HFF-Myc (cell line): Measurements from ENCODE around the gene CFI.
A peak's percentile ranks its signal among the peaks of the same experiment; 100 is the strongest.

Experiments used
- DNase-seq: peaks from one replicate; pipeline ENCODE4 v3.0.0-alpha.2; 2011; ENCODE audit warnings: low read depth; ENCODE audit errors: extremely low read depth
- H3K4me3 ChIP-seq: replicated peaks from 2 replicates; pipeline ENCODE4 v1.5.1; 2011; ENCODE audit warnings: low read depth, mild to moderate bottlenecking, control low read depth, low read length
- TF ChIP-seq, protein P1 (sequence below): IDR thresholded peaks from 2 replicates; pipeline ENCODE4 v1.5.1; 2012; ENCODE audit warnings: mild to moderate bottlenecking, low read depth, low read length, control low read depth; ENCODE audit errors: missing control alignments

CFI gene

DNA sequence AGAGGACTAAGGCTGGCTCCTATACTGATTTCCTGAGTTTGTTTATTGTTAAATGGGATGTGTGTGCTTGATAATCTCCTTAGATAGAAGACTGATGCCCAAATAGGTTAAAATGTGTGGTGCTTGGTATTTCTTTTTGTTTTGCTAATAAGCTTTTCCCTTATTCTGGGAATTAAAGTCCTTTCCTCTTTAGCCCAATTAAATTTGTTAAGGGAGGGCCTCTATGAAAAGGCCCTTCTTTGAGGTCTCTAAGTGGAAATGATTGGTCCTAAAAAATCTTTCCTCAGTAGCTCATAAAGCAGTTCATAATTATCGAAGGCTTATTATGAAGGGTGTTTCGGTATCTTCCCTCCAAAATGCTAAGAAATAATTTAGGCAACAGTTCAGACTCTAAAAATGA, 25.9 kb upstream of the CFI start, which contains the start of gene RRH:
RRH (plus strand) TSS at position 301 of the 400 bp plus-strand sequence; CDS start at position 357, 56 bp downstream.
- TF ChIP-seq, protein P1, sequence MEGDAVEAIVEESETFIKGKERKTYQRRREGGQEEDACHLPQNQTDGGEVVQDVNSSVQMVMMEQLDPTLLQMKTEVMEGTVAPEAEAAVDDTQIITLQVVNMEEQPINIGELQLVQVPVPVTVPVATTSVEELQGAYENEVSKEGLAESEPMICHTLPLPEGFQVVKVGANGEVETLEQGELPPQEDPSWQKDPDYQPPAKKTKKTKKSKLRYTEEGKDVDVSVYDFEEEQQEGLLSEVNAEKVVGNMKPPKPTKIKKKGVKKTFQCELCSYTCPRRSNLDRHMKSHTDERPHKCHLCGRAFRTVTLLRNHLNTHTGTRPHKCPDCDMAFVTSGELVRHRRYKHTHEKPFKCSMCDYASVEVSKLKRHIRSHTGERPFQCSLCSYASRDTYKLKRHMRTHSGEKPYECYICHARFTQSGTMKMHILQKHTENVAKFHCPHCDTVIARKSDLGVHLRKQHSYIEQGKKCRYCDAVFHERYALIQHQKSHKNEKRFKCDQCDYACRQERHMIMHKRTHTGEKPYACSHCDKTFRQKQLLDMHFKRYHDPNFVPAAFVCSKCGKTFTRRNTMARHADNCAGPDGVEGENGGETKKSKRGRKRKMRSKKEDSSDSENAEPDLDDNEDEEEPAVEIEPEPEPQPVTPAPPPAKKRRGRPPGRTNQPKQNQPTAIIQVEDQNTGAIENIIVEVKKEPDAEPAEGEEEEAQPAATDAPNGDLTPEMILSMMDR = no peak
- no peak for DNase-seq
- H3K4me3 ChIP-seq = no peak within 1 kb of the TSS

DNA sequence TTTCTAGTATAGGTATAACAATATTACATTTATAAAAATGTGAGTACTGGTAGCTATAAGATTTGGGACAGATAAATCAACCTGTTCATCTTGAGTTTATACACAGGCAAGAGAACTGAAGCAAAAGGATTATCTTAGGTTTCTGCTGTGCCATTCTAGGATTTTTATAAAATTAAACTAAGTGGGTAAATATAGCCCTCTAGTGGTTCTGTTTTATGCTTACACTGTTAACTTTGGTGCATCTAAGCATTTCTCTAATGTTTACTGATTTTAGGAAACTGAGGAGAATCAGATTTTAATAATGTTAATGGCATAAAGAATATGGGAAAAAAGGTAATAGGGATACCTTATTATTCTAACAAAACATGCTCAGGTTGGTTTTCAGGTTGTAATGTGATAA, 24.9 kb upstream of the CFI start:
- TF ChIP-seq, protein P1 = peak; percentile 26
- H3K4me3 ChIP-seq = no peak overlapping the region
- no peak for DNase-seq

DNA sequence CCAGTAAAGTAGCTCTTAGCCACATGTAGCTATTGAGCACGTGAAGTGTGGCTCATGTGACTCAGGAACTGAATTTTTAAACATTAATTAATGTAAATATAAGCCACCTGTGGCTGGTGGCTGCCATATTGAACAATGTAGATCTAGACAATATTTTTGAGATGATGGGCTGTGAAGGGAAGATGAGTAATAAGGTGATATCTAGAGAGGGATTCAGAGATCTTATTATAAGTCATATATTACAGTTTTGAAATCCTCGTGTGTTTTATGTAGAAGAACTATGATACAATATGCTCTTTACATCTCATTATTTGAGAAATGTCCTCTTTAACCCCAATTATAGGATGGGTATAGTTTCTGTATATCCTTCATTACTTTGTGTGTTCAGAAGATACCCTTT, 19.4 kb upstream of the CFI start:
- DNase-seq = no peak
- no peak overlapping the region for H3K4me3 ChIP-seq
- TF ChIP-seq, protein P1 = no peak

DNA sequence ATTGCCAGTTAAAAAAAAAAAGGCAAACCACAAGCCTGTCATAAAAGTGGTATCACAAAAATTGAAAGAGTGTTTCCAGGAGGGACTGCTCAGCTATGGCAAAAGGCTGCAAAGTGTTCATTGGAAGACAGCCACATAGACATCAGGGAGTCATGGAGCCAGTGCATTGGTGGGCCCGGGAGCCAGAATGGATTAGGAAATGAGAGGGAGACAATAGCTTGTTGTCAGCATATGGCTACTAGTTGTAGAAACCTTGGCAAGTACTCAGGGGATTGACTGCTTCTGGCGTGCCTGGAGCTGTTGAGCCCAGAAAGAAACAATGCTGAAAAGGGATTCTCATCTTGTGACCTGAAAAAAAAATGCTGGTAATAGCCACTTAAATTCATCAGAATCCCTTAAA, 18.8 kb upstream of the CFI start:
- DNase-seq = no peak
- H3K4me3 ChIP-seq = no peak overlapping the region
- TF ChIP-seq, protein P1 = no peak

DNA sequence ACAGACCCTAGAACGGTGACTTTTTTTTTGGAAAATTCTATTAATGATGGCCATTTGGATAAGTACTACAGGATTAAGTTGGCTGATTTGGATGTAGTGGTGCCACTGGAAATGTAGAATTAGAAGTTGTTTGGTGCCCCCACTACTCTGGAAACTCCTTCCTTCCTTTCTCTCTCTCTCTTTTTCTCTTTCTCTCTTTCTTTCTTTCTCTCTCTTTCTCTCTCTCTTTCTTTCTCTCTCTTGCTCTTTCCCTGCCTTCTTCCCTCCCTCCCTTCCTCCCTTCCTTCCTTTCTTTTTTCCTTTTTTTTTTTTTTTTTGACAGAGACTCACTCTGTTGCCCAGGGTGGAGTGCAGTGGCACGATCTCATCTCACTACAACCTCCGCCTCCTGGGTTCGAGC, 16.5 kb upstream of the CFI start:
- DNase-seq = no peak
- no peak overlapping the region for H3K4me3 ChIP-seq
- TF ChIP-seq, protein P1 = no peak

DNA sequence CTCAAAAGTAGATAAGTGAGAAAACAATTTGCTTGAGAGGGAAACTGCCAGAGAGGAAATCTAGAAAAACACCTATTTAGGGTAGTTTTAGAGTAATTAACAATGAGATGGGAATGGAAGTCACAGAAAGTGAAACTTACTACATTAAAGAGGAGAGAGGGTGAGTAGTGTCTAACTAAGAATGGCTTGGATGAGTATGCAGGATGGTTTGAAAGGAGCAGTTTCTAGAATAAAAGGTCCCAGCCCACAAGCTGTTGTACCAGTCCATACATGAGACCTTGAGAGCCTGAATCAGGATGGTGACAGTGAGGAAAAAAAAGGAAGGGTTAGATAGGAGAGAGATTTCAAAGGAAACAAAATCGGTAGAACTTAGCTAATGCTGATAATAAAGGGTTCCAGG, 15.1 kb upstream of the CFI start:
- H3K4me3 ChIP-seq = peak overlapping the region; percentile 85
- DNase-seq = no peak
- TF ChIP-seq, protein P1 = no peak

DNA sequence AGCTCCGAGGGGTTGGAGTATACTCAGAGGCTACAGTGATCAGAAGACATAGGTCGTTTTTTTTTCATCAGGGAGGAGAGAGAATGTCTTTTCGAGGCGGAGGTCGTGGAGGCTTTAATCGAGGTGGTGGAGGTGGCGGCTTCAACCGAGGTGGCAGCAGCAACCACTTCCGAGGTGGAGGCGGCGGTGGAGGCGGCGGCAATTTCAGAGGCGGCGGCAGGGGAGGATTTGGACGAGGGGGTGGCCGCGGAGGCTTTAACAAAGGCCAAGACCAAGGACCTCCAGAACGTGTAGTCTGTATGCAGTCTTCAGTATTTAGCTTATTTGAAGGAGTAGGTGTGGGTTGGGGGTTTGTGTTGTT, 14.3 kb upstream of the CFI start:
- no peak for DNase-seq
- peak overlapping the region; percentile 85 for H3K4me3 ChIP-seq
- TF ChIP-seq, protein P1 = no peak
